GM12878 (cell line): ENCODE results near the gene CAV2. TPM values are rescaled to one million over a fixed set of nuclear protein-coding genes. Genes with fewer than 3 reads are reported as not detected.

Experiments
- ATAC-seq: fragments of 200-7000 bp; cut with Tn5 transposase; 3 replicates; pipeline ENCODE4 v1.9.1; 2020; ENCODE audit warnings: mild to moderate bottlenecking, moderate library complexity
- BruUV-seq: library from RNA; stranded (reverse); fragments of 400-500 nt; replicated peaks from 2 replicates; lab custom pipeline; 2021; lab: Mats Ljungman, UMichigan
- CTCF ChIA-PET: fragments of 300-600 bp; sonication (Branson Sonifier 250); formaldehyde crosslinking; extraction: SDS; loops from one replicate; lab custom pipeline; 2021; ENCODE audit warnings: inconsistent platforms; lab: Yijun Ruan, JAX
- POLR2A ChIA-PET: fragments of 350-600 bp; formaldehyde crosslinking; extraction: SDS; loops from one replicate; lab custom pipeline; 2021; ENCODE audit warnings: inconsistent platforms; lab: Charles Lee
- RAD21 ChIA-PET: fragments of 300-600 bp; sonication (Branson Sonifier 250); formaldehyde crosslinking; loops from one replicate; lab custom pipeline; 2023; ENCODE audit warnings: antibody characterized with exemption; ENCODE audit not compliant: unreplicated experiment; lab: Charles Lee
- SMC1A ChIA-PET: fragments of 300-600 bp; sonication (Branson Sonifier 250); formaldehyde crosslinking; loops from one replicate; lab custom pipeline; 2023; ENCODE audit not compliant: unreplicated experiment, uncharacterized antibody; lab: Charles Lee
- DNase-seq: peaks from one replicate; pipeline ENCODE4 v3.0.0-alpha.2; 2011; ENCODE audit warnings: low read depth, low spot score
- FAIRE-seq: peaks from 3 replicates; lab custom pipeline; 2011; peaks lifted over from hg19 to GRCh38; lab: Jason Lieb, UNC
- H2AFZ ChIP-seq: 2 replicates; pipeline ENCODE4 v1.6.0; 2011; ENCODE audit warnings: low read depth, low read length, control low read depth; ENCODE audit not compliant: control insufficient read depth
- H3K27ac ChIP-seq: 2 replicates; pipeline ENCODE4 v1.5.1; 2011; ENCODE audit warnings: control low read depth; ENCODE audit not compliant: control insufficient read depth, insufficient read depth
- H3K27me3 ChIP-seq, 2 experiments: replicated peaks in 1 of 2; 2 replicates each; pipeline versions ENCODE4 v1.6.0 to v1.6.1; 2011; ENCODE audit warnings: low read length in 1 of 2; ENCODE audit not compliant: control insufficient read depth in 2 of 2, insufficient read depth in 2 of 2
- H3K36me3 ChIP-seq, 2 experiments: 2 replicates each; pipeline ENCODE4 v1.5.1; 2011; ENCODE audit warnings: low read length in 1 of 2; ENCODE audit not compliant: control insufficient read depth in 2 of 2, insufficient read depth in 2 of 2
- H3K4me1 ChIP-seq: 2 replicates; pipeline ENCODE4 v1.6.1; 2011; ENCODE audit warnings: mild to moderate bottlenecking, low read length, moderate library complexity, mixed read lengths; ENCODE audit not compliant: control insufficient read depth, insufficient read depth
- H3K4me2 ChIP-seq: 2 replicates; pipeline ENCODE4 v1.6.0; 2011; ENCODE audit warnings: control low read depth; ENCODE audit not compliant: control insufficient read depth, insufficient read depth
- H3K4me3 ChIP-seq: fragments of 200-600 bp; sonication (generic); 2 replicates; pipeline ENCODE4 v1.5.1; 2016
- H3K79me2 ChIP-seq: 2 replicates; pipeline ENCODE4 v1.6.0; 2011; ENCODE audit warnings: low read length; ENCODE audit not compliant: control insufficient read depth, insufficient read depth
- H3K9ac ChIP-seq: 2 replicates; pipeline ENCODE4 v1.8.0; 2011; ENCODE audit warnings: low read length, control low read depth, mixed read lengths; ENCODE audit not compliant: control insufficient read depth, insufficient read depth
- H3K9me3 ChIP-seq: replicated peaks from 3 replicates; pipeline ENCODE4 v1.5.1; 2011; ENCODE audit warnings: mild to moderate bottlenecking, low read length; ENCODE audit not compliant: control insufficient read depth, insufficient read depth
- H4K20me1 ChIP-seq: 2 replicates; pipeline ENCODE4 v1.6.0; 2011; ENCODE audit not compliant: control insufficient read depth, insufficient read depth
- DPF2 ChIP-seq: fragments of 450-650 bp; IDR thresholded peaks from 2 replicates; pipeline ENCODE4 v1.6.1; 2017; ENCODE audit warnings: mild to moderate bottlenecking
- HCFC1 ChIP-seq: fragments of 150-350 bp; IDR thresholded peaks from 2 replicates; pipeline ENCODE4 v1.6.1; 2014; ENCODE audit warnings: low read length
- HDGF ChIP-seq: fragments of 450-650 bp; IDR thresholded peaks from 2 replicates; pipeline ENCODE4 v1.6.1; 2016; ENCODE audit warnings: antibody characterized with exemption
- KAT2A ChIP-seq: conservative IDR thresholded peaks from 2 replicates; pipeline ENCODE4 v1.6.1; 2011; ENCODE audit warnings: low read depth, low read length; ENCODE audit not compliant: control insufficient read depth
- NFYA ChIP-seq: IDR thresholded peaks from 2 replicates; pipeline ENCODE4 v1.6.1; 2011; ENCODE audit warnings: low read depth, mild to moderate bottlenecking, low read length, improper control_type of control experiment, borderline replicate concordance
- NFYB ChIP-seq: IDR thresholded peaks from 2 replicates; pipeline ENCODE4 v1.6.1; 2011; ENCODE audit warnings: low read depth, mild to moderate bottlenecking, low read length, improper control_type of control experiment, moderate library complexity; ENCODE audit not compliant: insufficient read depth
- PAX8 ChIP-seq: fragments of 450-650 bp; IDR thresholded peaks from 2 replicates; pipeline ENCODE4 v1.6.1; 2017; ENCODE audit warnings: mild to moderate bottlenecking, moderate library complexity
- TCF12 ChIP-seq: IDR thresholded peaks from 2 replicates; pipeline ENCODE4 v1.6.1; 2011; ENCODE audit warnings: low read depth, mild to moderate bottlenecking, low read length
- ZZZ3 ChIP-seq: IDR thresholded peaks from 2 replicates; pipeline ENCODE4 v1.6.1; 2011; ENCODE audit warnings: low read depth; ENCODE audit not compliant: control insufficient read depth, insufficient read length
- WGBS: methylation state at CpG from one replicate; pipeline ENCODE4 v1.1.6; 2016; ENCODE audit warnings: low lambda C conversion rate; ENCODE audit not compliant: insufficient replicate concordance, insufficient coverage; ENCODE audit errors: missing lambda C conversion rate; 5-methylcytosine and 5-hydroxymethylcytosine counted together
- in situ Hi-C: fragments of 300-500 bp; cut with MboI; formaldehyde crosslinking; loops from 9 replicates; pipeline ENCODE4 v1.14.3; 2018; ENCODE audit warnings: mixed read lengths
- intact Hi-C: fragments of 100-400 bp; cut with micrococcal nuclease; formaldehyde crosslinking; loops from one replicate; pipeline ENCODE4 v1.14.2; 2022; ENCODE audit not compliant: unreplicated experiment
- polyA plus RNA-seq, 11 experiments: library from polyadenylated mRNA; depleted of rRNA in 4 of 11; unstranded in 6 of 11; stranded (reverse) in 5 of 11; fragments of >200 nt; fragmentation: Nextera tagmentation in 4 of 11; fragmentation: Illumina TruSeq in 1 of 11; extraction: Ambion mirVana in 4 of 11; extraction: Trizol in 1 of 11; gene quantifications; 1 replicate in 1 of 11; 2 replicates in 10 of 11; pipeline versions ENCODE4 v1.2.1 to v1.2.3, GENCODE V29; 2011 to 2016; ENCODE audit warnings: inconsistent platforms in 2 of 11, missing spikeins in 2 of 11, low read depth in 1 of 11
- total RNA-seq, 4 experiments: library from RNA; depleted of rRNA in 3 of 4; stranded (reverse); fragments of >200 nt in 3 of 4; fragmentation: Illumina TruSeq in 1 of 4; extraction: Trizol in 1 of 4; gene quantifications; 2 replicates each; pipeline versions ENCODE4 v1.2.1 to v1.2.3, GENCODE V29; 2013 to 2021
- TF ChIP-seq, protein P1 (sequence below): IDR thresholded peaks from 2 replicates; pipeline ENCODE4 v1.6.1; 2012; ENCODE audit warnings: low read depth, low read length, improper control_type of control experiment
- TF ChIP-seq, protein P2 (sequence below): fragments of 450-650 bp; IDR thresholded peaks from 2 replicates; pipeline ENCODE4 v1.6.1; 2017; ENCODE audit warnings: mild to moderate bottlenecking, moderate library complexity
- TF ChIP-seq, protein P3 (sequence below): IDR thresholded peaks from 2 replicates; pipeline ENCODE4 v1.6.1; 2011; ENCODE audit warnings: low read depth, low read length, improper control_type of control experiment, borderline replicate concordance
- TF ChIP-seq, protein P4 (sequence below): IDR thresholded peaks from 2 replicates; pipeline ENCODE4 v1.6.1; 2012; ENCODE audit warnings: mild to moderate bottlenecking, low read depth, low read length
- TF ChIP-seq, protein P5 (sequence below): IDR thresholded peaks from 2 replicates; pipeline ENCODE4 v1.6.1; 2012; ENCODE audit warnings: low read depth, low read length, improper control_type of control experiment

The CAV2 gene
- total and polyA plus RNA-seq, 10 of the 15 experiments (the other 5 are each of a cell fraction or from before 2014, with no cell fraction given), result 0.77 to 11.4 (median 2.5) TPM

DNA sequence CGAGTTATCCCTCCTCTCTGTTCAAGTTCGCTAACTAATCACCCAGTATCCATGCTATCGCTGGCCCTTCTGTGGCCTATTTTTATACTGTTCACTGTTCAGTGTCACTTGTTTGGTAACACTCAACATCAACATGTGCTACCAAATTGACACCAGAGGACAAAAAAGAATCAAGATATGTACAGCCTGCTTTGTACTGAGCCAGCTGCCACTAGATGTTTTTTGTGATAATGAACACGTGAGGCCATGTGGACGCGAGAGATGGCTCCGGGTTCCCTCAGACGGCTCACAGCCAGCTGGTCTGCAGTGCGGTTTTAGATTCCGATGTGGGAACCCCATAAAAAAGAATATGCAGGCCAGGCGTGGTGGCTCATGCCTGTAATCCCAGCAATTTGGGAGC is 46.5 kb downstream of the CAV2 start:
- Histone ChIP-seq H3K4me3 (no peak overlapping the region), H3K9me3 (no peaks in the 10 kb centered on the region), H3K36me3 (no peaks in the 10 kb centered on the region), H3K27me3 (no peaks in the 10 kb centered on the region), H4K20me1 (no peaks in the 10 kb centered on the region), H3K79me2 (no peaks in the 10 kb centered on the region), H3K4me2 (no peak overlapping the region), H3K4me1 (peaks cover 15% of the 10 kb centered on the region), H2AFZ (no peak overlapping the region), H3K27ac (no peak overlapping the region), H3K9ac (no peak overlapping the region)
- DNase-seq, result no peak
- WGBS, result 86% methylated on average over 11 of the region's 11 CpGs
- CTCF ChIA-PET, result interaction anchor here (1.1 to 3.4 kb wide), 2 partner anchors 20 to 30 kb away, joined by 4 to 13 read pairs; partner anchors contain the start of gene CAV1
- POLR2A ChIA-PET, result interaction anchor here (0.6 kb wide), 1 partner anchor 411 kb away, joined by 3 read pairs; no protein-coding TSS in a partner anchor
- BruUV-seq, result no TSS peak
- ATAC-seq, result no peak
- intact Hi-C loops (no loop called here), in situ Hi-C loops (no loop called here)
- FAIRE-seq, result no peak
- SMC1A ChIA-PET, result no interaction called here
- RAD21 ChIA-PET, result no interaction called here
- TF ChIP-seq ZZZ3 (no peak), NFYB (no peak), NFYA (no peak), PAX8 (no peak), TCF12 (no peak), KAT2A (no peak), HCFC1 (no peak), DPF2 (no peak), HDGF (no peak)
- TF ChIP-seq, protein P1, sequence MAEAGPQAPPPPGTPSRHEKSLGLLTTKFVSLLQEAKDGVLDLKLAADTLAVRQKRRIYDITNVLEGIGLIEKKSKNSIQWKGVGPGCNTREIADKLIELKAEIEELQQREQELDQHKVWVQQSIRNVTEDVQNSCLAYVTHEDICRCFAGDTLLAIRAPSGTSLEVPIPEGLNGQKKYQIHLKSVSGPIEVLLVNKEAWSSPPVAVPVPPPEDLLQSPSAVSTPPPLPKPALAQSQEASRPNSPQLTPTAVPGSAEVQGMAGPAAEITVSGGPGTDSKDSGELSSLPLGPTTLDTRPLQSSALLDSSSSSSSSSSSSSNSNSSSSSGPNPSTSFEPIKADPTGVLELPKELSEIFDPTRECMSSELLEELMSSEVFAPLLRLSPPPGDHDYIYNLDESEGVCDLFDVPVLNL, result no peak
- TF ChIP-seq, protein P2, sequence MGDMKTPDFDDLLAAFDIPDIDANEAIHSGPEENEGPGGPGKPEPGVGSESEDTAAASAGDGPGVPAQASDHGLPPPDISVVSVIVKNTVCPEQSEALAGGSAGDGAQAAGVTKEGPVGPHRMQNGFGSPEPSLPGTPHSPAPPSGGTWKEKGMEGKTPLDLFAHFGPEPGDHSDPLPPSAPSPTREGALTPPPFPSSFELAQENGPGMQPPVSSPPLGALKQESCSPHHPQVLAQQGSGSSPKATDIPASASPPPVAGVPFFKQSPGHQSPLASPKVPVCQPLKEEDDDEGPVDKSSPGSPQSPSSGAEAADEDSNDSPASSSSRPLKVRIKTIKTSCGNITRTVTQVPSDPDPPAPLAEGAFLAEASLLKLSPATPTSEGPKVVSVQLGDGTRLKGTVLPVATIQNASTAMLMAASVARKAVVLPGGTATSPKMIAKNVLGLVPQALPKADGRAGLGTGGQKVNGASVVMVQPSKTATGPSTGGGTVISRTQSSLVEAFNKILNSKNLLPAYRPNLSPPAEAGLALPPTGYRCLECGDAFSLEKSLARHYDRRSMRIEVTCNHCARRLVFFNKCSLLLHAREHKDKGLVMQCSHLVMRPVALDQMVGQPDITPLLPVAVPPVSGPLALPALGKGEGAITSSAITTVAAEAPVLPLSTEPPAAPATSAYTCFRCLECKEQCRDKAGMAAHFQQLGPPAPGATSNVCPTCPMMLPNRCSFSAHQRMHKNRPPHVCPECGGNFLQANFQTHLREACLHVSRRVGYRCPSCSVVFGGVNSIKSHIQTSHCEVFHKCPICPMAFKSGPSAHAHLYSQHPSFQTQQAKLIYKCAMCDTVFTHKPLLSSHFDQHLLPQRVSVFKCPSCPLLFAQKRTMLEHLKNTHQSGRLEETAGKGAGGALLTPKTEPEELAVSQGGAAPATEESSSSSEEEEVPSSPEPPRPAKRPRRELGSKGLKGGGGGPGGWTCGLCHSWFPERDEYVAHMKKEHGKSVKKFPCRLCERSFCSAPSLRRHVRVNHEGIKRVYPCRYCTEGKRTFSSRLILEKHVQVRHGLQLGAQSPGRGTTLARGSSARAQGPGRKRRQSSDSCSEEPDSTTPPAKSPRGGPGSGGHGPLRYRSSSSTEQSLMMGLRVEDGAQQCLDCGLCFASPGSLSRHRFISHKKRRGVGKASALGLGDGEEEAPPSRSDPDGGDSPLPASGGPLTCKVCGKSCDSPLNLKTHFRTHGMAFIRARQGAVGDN, result no peak
- TF ChIP-seq, protein P3, sequence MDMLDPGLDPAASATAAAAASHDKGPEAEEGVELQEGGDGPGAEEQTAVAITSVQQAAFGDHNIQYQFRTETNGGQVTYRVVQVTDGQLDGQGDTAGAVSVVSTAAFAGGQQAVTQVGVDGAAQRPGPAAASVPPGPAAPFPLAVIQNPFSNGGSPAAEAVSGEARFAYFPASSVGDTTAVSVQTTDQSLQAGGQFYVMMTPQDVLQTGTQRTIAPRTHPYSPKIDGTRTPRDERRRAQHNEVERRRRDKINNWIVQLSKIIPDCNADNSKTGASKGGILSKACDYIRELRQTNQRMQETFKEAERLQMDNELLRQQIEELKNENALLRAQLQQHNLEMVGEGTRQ, result no peak
- TF ChIP-seq, protein P4, sequence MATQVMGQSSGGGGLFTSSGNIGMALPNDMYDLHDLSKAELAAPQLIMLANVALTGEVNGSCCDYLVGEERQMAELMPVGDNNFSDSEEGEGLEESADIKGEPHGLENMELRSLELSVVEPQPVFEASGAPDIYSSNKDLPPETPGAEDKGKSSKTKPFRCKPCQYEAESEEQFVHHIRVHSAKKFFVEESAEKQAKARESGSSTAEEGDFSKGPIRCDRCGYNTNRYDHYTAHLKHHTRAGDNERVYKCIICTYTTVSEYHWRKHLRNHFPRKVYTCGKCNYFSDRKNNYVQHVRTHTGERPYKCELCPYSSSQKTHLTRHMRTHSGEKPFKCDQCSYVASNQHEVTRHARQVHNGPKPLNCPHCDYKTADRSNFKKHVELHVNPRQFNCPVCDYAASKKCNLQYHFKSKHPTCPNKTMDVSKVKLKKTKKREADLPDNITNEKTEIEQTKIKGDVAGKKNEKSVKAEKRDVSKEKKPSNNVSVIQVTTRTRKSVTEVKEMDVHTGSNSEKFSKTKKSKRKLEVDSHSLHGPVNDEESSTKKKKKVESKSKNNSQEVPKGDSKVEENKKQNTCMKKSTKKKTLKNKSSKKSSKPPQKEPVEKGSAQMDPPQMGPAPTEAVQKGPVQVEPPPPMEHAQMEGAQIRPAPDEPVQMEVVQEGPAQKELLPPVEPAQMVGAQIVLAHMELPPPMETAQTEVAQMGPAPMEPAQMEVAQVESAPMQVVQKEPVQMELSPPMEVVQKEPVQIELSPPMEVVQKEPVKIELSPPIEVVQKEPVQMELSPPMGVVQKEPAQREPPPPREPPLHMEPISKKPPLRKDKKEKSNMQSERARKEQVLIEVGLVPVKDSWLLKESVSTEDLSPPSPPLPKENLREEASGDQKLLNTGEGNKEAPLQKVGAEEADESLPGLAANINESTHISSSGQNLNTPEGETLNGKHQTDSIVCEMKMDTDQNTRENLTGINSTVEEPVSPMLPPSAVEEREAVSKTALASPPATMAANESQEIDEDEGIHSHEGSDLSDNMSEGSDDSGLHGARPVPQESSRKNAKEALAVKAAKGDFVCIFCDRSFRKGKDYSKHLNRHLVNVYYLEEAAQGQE, result no peak
- TF ChIP-seq, protein P5, sequence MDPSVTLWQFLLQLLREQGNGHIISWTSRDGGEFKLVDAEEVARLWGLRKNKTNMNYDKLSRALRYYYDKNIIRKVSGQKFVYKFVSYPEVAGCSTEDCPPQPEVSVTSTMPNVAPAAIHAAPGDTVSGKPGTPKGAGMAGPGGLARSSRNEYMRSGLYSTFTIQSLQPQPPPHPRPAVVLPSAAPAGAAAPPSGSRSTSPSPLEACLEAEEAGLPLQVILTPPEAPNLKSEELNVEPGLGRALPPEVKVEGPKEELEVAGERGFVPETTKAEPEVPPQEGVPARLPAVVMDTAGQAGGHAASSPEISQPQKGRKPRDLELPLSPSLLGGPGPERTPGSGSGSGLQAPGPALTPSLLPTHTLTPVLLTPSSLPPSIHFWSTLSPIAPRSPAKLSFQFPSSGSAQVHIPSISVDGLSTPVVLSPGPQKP, result no peak
